SK-N-SH treated with all-trans-retinoic acid at 6 μM for 48 hours (cell line): ENCODE results near the gene MOV10L1.

ENCODE experiments used
- ATAC-seq: fragments of 200-7000 bp; cut with Tn5 transposase; 3 replicates; pipeline ENCODE4 v1.9.1; 2020; ENCODE audit warnings: mild to moderate bottlenecking, moderate library complexity
- ARNTL ChIP-seq: fragments of 450-650 bp; formaldehyde crosslinking; IDR thresholded peaks from 2 replicates; pipeline ENCODE4 v1.5.0; 2020; ENCODE audit warnings: low read depth, mild to moderate bottlenecking, moderate library complexity, borderline replicate concordance
- BACH2 ChIP-seq: fragments of 250-450 bp; sonication (Bioruptor Pico); IDR thresholded peaks from 2 replicates; pipeline ENCODE4 v1.9.0; 2021; ENCODE audit warnings: mild to moderate bottlenecking, borderline replicate concordance
- CSDC2 ChIP-seq: fragments of 250-450 bp; sonication (Bioruptor Pico); IDR thresholded peaks from 2 replicates; pipeline ENCODE4 v1.5.0; 2020; ENCODE audit warnings: mild to moderate bottlenecking, moderate library complexity
- ESRRG ChIP-seq: fragments of 250-450 bp; sonication (Bioruptor Pico); IDR thresholded peaks from 2 replicates; pipeline ENCODE4 v1.6.1; 2021; ENCODE audit warnings: mild to moderate bottlenecking
- GLIS3 ChIP-seq: fragments of 250-450 bp; sonication (Bioruptor Pico); IDR thresholded peaks from 2 replicates; pipeline ENCODE4 v1.5.0; 2020; ENCODE audit warnings: mild to moderate bottlenecking, moderate library complexity
- ISL1 ChIP-seq: fragments of 250-450 bp; sonication (Bioruptor Pico); IDR thresholded peaks from 2 replicates; pipeline ENCODE4 v2.1.2; 2022; ENCODE audit warnings: mild to moderate bottlenecking, moderate library complexity
- OSR1 ChIP-seq: fragments of 250-450 bp; sonication (Bioruptor Pico); IDR thresholded peaks from 2 replicates; pipeline ENCODE4 v1.8.0; 2022; ENCODE audit warnings: moderate library complexity, mild to moderate bottlenecking, inconsistent platforms
- PPARA ChIP-seq: fragments of 250-450 bp; sonication (Bioruptor Pico); IDR thresholded peaks from 2 replicates; pipeline ENCODE4 v1.5.0; 2020; ENCODE audit warnings: mild to moderate bottlenecking, borderline replicate concordance
- RARB ChIP-seq: fragments of 250-450 bp; sonication (Bioruptor Pico); IDR thresholded peaks from 2 replicates; pipeline ENCODE4 v1.8.0; 2021; ENCODE audit warnings: mild to moderate bottlenecking, moderate library complexity
- SNAI2 ChIP-seq: fragments of 250-450 bp; sonication (Bioruptor Pico); IDR thresholded peaks from 2 replicates; pipeline ENCODE4 v1.5.0; 2020; ENCODE audit warnings: mild to moderate bottlenecking, moderate library complexity
- TCF4 ChIP-seq: fragments of 250-450 bp; sonication (Bioruptor Pico); IDR thresholded peaks from 2 replicates; pipeline ENCODE4 v1.8.0; 2021; ENCODE audit warnings: mild to moderate bottlenecking, moderate library complexity, borderline replicate concordance
- TOX ChIP-seq: fragments of 250-450 bp; sonication (Bioruptor Pico); IDR thresholded peaks from 2 replicates; pipeline ENCODE4 v1.8.0; 2021; ENCODE audit warnings: mild to moderate bottlenecking, moderate library complexity, borderline replicate concordance
- ZC3H10 ChIP-seq: fragments of 250-450 bp; sonication (Bioruptor Pico); IDR thresholded peaks from 2 replicates; pipeline ENCODE4 v1.5.1; 2021; ENCODE audit warnings: mild to moderate bottlenecking, moderate library complexity
- ZFP3 ChIP-seq: fragments of 250-450 bp; sonication (Bioruptor Pico); IDR thresholded peaks from 2 replicates; pipeline ENCODE4 v1.5.0; 2020; ENCODE audit warnings: mild to moderate bottlenecking, moderate library complexity
- ZFP30 ChIP-seq: fragments of 450-650 bp; formaldehyde crosslinking; IDR thresholded peaks from 2 replicates; pipeline ENCODE4 v1.5.0; 2022; ENCODE audit warnings: mild to moderate bottlenecking, moderate library complexity
- ZNF565 ChIP-seq: fragments of 450-650 bp; formaldehyde crosslinking; conservative IDR thresholded peaks from 2 replicates; pipeline ENCODE4 v1.5.0; 2020; ENCODE audit warnings: low read depth, mild to moderate bottlenecking, moderate library complexity
- ZNF70 ChIP-seq: fragments of 450-650 bp; formaldehyde crosslinking; IDR thresholded peaks from 2 replicates; pipeline ENCODE4 v1.5.0; 2020; ENCODE audit warnings: mild to moderate bottlenecking, moderate library complexity
- ZNF8 ChIP-seq: fragments of 450-650 bp; formaldehyde crosslinking; IDR thresholded peaks from 2 replicates; pipeline ENCODE4 v1.5.0; 2020; ENCODE audit warnings: mild to moderate bottlenecking, moderate library complexity
- TF ChIP-seq, protein P1 (sequence below): fragments of 250-450 bp; sonication (Bioruptor Pico); IDR thresholded peaks from 2 replicates; pipeline ENCODE4 v1.5.1; 2020; ENCODE audit warnings: low read depth, mild to moderate bottlenecking, moderate library complexity
- TF ChIP-seq, protein P2 (sequence below): fragments of 250-450 bp; sonication (Bioruptor Pico); IDR thresholded peaks from 2 replicates; pipeline ENCODE4 v1.5.0; 2020; ENCODE audit warnings: mild to moderate bottlenecking, moderate library complexity
- TF ChIP-seq, protein P3 (sequence below): fragments of 250-450 bp; sonication (Bioruptor Pico); IDR thresholded peaks from 2 replicates; pipeline ENCODE4 v1.5.1; 2021; ENCODE audit warnings: mild to moderate bottlenecking, moderate library complexity
- TF ChIP-seq, protein P4 (sequence below): fragments of 250-450 bp; sonication (Bioruptor Pico); IDR thresholded peaks from 2 replicates; pipeline ENCODE4 v1.8.0; 2020; ENCODE audit warnings: mild to moderate bottlenecking, moderate library complexity, borderline replicate concordance
- TF ChIP-seq, protein P5 (sequence below): fragments of 250-450 bp; sonication (Bioruptor Pico); IDR thresholded peaks from 2 replicates; pipeline ENCODE4 v1.8.0; 2021; ENCODE audit warnings: low read depth, mild to moderate bottlenecking, moderate library complexity, borderline replicate concordance

The MOV10L1 gene

DNA sequence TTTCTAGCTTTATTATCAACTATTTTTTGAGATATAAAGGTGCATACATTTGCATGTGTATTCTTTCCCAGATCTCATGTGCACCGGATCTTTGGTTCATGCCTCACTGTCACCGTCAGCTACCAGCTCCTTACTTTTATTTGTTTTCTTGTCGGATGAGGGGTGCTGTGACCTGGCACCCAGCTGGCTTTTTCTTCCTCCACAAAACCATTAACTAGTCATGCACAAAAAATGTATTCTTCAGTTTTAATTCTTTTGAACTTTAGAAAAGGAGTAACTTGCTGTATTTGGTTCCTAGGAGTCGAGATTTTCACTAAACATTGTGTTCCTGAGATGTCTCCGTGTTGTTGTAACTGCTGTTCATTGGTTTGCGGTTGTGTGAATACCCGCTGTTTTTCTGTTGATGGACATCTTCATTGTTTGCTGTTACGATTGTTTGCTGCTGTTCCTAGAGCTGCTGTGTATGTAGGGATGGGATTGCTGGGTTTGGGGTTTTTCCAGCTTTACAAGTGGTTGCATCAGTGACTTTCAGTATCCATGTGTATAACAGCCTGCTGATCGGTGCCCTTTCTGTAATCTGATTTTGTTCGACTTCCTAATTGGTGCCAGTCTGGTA, 39.4 kb downstream of the MOV10L1 start:
- TF ChIP-seq ZC3H10 (CRISPR knock-in tag) (no peak), ZNF8 (CRISPR knock-in tag) (no peak), TOX (CRISPR knock-in tag) (no peak), GLIS3 (CRISPR knock-in tag) (no peak), ZNF565 (CRISPR knock-in tag) (no peak), BACH2 (CRISPR knock-in tag) (no peak), ZNF70 (CRISPR knock-in tag) (no peak), ISL1 (CRISPR knock-in tag) (no peak), TCF4 (CRISPR knock-in tag) (no peak), OSR1 (no peak), ZFP3 (CRISPR knock-in tag) (no peak), RARB (no peak), SNAI2 (CRISPR knock-in tag) (no peak)
- TF ChIP-seq, protein P1, sequence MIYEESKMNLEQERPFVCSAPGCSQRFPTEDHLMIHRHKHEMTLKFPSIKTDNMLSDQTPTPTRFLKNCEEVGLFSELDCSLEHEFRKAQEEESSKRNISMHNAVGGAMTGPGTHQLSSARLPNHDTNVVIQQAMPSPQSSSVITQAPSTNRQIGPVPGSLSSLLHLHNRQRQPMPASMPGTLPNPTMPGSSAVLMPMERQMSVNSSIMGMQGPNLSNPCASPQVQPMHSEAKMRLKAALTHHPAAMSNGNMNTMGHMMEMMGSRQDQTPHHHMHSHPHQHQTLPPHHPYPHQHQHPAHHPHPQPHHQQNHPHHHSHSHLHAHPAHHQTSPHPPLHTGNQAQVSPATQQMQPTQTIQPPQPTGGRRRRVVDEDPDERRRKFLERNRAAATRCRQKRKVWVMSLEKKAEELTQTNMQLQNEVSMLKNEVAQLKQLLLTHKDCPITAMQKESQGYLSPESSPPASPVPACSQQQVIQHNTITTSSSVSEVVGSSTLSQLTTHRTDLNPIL (CRISPR knock-in tag) = no peak
- TF ChIP-seq, protein P2, sequence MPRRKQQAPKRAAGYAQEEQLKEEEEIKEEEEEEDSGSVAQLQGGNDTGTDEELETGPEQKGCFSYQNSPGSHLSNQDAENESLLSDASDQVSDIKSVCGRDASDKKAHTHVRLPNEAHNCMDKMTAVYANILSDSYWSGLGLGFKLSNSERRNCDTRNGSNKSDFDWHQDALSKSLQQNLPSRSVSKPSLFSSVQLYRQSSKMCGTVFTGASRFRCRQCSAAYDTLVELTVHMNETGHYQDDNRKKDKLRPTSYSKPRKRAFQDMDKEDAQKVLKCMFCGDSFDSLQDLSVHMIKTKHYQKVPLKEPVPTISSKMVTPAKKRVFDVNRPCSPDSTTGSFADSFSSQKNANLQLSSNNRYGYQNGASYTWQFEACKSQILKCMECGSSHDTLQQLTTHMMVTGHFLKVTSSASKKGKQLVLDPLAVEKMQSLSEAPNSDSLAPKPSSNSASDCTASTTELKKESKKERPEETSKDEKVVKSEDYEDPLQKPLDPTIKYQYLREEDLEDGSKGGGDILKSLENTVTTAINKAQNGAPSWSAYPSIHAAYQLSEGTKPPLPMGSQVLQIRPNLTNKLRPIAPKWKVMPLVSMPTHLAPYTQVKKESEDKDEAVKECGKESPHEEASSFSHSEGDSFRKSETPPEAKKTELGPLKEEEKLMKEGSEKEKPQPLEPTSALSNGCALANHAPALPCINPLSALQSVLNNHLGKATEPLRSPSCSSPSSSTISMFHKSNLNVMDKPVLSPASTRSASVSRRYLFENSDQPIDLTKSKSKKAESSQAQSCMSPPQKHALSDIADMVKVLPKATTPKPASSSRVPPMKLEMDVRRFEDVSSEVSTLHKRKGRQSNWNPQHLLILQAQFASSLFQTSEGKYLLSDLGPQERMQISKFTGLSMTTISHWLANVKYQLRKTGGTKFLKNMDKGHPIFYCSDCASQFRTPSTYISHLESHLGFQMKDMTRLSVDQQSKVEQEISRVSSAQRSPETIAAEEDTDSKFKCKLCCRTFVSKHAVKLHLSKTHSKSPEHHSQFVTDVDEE (CRISPR knock-in tag) = no peak
- TF ChIP-seq, protein P3, sequence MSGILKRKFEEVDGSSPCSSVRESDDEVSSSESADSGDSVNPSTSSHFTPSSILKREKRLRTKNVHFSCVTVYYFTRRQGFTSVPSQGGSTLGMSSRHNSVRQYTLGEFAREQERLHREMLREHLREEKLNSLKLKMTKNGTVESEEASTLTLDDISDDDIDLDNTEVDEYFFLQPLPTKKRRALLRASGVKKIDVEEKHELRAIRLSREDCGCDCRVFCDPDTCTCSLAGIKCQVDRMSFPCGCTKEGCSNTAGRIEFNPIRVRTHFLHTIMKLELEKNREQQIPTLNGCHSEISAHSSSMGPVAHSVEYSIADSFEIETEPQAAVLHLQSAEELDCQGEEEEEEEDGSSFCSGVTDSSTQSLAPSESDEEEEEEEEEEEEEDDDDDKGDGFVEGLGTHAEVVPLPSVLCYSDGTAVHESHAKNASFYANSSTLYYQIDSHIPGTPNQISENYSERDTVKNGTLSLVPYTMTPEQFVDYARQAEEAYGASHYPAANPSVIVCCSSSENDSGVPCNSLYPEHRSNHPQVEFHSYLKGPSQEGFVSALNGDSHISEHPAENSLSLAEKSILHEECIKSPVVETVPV (CRISPR knock-in tag) = no peak
- TF ChIP-seq, protein P4, sequence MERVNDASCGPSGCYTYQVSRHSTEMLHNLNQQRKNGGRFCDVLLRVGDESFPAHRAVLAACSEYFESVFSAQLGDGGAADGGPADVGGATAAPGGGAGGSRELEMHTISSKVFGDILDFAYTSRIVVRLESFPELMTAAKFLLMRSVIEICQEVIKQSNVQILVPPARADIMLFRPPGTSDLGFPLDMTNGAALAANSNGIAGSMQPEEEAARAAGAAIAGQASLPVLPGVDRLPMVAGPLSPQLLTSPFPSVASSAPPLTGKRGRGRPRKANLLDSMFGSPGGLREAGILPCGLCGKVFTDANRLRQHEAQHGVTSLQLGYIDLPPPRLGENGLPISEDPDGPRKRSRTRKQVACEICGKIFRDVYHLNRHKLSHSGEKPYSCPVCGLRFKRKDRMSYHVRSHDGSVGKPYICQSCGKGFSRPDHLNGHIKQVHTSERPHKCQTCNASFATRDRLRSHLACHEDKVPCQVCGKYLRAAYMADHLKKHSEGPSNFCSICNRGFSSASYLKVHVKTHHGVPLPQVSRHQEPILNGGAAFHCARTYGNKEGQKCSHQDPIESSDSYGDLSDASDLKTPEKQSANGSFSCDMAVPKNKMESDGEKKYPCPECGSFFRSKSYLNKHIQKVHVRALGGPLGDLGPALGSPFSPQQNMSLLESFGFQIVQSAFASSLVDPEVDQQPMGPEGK (CRISPR knock-in tag) = no peak
- no peak for ATAC-seq

DNA sequence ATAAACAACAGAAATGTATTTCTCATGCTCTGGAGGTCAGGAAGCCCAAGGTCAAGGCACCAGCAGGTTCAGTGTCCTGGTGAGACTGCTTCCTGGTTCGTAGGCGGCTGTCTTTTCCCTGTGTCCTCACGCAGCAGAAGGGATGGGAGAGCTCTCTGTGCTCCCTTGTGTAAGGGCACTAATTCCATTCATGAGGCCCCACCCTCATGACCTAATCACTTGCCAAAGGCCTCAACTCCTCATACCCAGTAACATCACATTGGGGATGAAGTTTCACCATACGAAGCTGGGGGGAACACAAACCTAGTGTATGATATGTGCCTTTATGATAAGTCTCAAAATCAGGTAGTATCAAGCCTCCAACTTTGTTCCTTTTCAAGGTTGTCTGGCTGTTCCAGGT, 42.1 kb downstream of the MOV10L1 start:
- TF ChIP-seq GLIS3 (CRISPR knock-in tag) (no peak), ZNF565 (CRISPR knock-in tag) (no peak), RARB (no peak), ZNF70 (CRISPR knock-in tag) (no peak), TCF4 (CRISPR knock-in tag) (no peak), ZFP30 (CRISPR knock-in tag) (no peak), PPARA (CRISPR knock-in tag) (no peak)
- TF ChIP-seq, protein P5, sequence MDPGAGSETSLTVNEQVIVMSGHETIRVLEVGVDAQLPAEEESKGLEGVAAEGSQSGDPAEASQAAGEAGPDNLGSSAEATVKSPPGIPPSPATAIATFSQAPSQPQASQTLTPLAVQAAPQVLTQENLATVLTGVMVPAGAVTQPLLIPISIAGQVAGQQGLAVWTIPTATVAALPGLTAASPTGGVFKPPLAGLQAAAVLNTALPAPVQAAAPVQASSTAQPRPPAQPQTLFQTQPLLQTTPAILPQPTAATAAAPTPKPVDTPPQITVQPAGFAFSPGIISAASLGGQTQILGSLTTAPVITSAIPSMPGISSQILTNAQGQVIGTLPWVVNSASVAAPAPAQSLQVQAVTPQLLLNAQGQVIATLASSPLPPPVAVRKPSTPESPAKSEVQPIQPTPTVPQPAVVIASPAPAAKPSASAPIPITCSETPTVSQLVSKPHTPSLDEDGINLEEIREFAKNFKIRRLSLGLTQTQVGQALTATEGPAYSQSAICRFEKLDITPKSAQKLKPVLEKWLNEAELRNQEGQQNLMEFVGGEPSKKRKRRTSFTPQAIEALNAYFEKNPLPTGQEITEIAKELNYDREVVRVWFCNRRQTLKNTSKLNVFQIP (CRISPR knock-in tag) = no peak
- ATAC-seq = no peak

DNA sequence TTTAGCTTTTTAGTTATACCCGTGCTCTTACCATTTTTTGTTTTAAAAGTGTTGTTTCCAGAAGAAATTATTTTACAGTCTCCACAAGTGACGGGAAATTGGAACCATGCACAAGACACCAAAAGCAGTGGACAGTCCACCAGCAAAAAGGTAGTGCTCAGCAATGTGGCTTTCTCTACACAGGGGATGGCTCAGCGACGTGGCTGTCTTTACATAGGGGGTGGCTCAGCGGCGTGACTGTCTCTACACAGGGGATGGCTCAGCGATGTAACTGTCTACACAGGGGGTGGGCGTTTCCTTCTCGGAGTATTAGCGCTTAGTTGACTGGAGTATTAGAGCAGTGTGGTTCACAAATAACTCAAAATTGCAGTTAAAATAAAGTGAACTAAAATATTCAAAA, 44.7 kb downstream of the MOV10L1 start:
- ATAC-seq = no peak
- TF ChIP-seq ESRRG (CRISPR knock-in tag) (no peak), PPARA (CRISPR knock-in tag) (no peak), TOX (CRISPR knock-in tag) (no peak), BACH2 (CRISPR knock-in tag) (no peak), ZNF8 (CRISPR knock-in tag) (no peak), ZNF70 (CRISPR knock-in tag) (no peak), GLIS3 (CRISPR knock-in tag) (no peak), CSDC2 (CRISPR knock-in tag) (no peak), ARNTL (CRISPR knock-in tag) (no peak)
- TF ChIP-seq, protein P4 (CRISPR knock-in tag) = no peak
- TF ChIP-seq, all 23 proteins: peak for 0
